Eye (tissue), 1 donor: ENCODE measurements around the gene GPC5.

Experiments used
- DNase-seq: peaks from one replicate; pipeline ENCODE4 v3.0.0-alpha.2; 2015

Gene GPC5

DNA sequence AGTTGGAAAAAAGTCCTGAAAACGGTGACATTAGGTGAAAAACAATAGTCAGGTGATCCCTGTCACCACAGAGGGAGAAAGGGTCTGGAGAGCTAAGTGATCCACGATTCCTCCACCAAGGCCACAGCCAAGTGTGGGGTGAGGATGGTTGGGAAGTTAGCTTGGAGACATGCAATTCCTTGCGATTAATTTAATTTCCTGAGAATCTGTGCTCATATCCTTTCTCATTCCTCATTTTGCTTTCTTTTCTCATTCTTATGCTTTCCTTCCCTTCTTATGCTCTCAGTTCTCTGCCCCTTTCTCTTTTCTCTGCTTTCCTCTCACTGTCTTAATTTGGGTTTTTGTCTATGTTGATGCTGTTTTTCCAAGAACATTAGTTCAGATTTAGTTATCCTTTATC lies 68.8 kb downstream of the GPC5 start:
- DNase-seq = no peak

DNA sequence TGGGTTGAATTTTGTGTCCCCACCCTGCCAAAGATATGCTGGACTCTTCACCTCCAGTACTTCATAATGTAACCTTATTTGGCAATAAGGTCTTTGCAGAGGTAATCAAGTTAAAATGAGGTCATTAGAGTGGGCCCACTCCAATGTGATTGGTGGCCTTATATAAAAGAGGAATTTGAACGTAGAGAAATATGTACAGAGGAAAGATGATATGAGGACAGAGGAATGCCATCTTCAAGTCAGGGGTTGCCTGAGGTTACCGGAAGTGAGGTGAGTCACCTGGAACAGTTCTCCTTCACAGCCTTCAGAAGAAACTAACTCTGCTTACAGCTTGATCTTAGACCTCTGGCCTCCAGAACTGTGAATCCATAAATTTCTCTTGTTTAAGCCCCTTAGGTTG lies 69.9 kb downstream of the GPC5 start:
- DNase-seq = no peak

DNA sequence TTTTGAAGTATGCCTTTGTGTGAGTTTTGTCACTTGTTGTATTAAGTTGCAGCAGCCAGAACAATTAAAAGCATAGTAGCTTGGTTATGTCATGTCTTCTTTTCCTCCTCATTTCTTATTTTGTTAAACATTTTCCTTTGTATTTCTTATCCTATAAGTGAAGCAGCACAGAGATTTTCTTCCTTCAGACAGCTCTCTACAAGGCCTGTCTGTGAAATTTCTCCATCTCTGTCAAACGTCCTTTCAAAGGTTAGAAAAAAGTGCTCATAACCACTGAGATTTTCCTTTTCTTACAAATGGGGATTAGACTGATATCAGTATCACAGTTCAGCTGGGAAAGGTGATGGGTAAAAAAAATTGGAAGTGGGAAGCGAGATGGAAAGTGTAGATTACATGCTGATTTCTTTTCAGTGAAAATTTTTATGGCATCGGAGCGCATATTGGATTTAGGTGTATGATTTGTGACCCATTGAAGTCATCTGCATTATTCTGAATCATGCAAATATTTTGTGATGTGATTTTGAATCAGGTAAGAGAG lies 71.7 kb downstream of the GPC5 start:
- DNase-seq = no peak

DNA sequence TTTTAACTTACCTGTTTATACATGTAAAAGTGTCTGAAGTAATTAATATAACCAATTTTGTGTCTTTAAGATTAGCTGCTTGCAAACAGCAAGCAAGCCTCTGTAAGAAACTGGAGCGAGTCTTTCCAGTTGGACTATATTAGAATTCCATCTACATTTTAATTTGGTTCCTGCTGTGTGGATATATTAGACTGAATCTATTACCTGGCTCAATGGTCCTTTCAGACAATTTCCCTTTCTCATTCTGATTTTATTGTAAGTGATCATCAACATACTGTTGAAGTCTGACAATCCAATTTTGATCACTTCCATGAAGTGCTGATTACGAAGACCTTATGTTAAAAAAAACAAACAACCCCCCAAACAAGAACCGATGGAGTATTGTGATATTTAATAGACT lies 72.3 kb downstream of the GPC5 start:
- DNase-seq = no peak

DNA sequence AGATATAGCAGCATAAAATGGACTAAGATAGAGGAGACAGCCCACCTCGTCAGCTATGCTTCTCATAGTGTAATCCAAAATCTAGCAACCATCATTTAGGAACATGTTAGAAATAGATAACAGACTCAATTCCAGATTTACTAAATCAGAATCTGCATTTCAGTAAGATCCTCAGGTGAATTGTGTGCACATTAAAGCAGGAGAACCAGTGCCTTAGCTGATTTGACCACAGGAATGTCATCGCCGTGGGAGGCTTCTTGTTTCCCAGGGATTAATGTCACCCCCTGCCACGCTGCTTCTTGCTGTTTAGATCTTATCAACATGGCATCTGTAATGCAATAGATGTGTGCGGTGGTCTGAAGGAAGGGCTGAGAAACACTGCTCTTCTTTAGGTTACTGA lies 84.0 kb downstream of the GPC5 start:
- peak; percentile 57 for DNase-seq

DNA sequence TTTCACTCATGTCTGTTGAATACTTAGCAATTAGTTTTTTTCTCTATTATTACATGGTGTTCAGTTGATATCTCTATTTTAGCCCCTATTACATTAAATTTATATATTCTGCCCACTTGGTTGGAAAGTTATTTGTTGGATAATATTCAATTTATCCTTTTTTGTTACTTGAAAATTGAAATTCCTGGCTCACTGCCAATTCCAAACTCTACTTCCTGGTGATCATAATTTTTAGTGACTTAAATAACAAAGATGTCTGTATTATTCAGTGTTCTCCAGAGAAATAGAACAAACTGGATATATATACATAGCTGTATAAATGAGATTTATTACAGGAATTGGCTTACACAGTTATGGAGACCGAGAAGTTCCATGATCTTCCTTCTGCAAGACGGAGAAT lies 93.6 kb downstream of the GPC5 start:
- no peak for DNase-seq

DNA sequence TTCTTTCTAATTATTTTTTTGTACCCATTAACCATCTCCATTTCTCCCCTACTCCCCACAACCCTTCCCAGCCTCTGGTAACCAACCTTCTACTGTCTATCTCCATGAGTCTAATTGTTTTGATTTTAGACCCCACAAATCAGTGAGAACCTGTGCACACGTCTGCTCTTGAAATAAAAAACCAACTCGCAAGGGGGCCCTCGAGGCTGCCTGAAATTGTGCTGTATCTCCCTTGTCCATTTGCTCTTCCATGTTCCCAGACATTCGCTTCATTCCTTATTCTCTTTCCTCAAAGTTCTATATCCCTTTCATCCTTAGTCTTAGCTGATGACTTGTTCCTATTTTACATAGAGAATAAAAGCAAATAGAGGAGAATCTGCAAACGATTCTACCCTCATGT lies 95.0 kb downstream of the GPC5 start:
- no peak for DNase-seq

DNA sequence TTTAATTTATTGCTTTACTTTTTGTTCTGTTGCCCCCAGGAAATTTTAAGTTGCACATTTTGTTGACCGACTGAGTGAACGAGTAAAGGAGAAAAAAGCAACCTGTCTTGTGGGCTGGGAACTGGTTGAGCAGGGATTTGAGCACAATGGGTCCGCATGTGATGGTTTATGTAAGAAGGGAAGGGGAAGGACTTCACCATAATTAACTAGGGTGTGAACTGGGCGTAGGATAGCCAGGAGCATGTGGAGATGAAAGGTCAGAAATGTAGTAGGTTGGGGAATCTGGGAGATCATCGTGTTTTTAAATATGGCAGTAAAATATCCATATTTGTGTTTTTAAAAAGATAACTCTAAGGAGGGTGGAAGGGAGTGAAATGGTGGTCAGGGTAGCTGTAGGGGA lies 99.9 kb downstream of the GPC5 start:
- no peak for DNase-seq

DNA sequence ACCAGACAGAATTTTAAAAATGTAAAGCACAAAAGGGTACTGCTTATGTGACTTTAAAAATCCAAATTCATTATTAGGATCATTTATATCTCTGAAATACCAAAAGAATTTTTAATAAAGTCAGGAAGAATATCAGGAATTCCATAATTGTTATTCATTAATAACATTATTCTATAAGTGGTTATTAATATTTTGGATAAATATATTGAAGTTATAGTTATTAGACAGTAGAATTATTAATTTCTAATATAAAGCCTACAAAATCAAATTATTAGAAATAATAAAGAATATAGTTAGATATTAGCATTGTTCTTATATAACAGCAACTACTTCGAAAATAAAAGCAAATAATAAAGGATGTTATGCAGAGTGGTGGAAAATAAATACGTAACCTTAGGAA lies 105.8 kb downstream of the GPC5 start:
- DNase-seq = no peak

DNA sequence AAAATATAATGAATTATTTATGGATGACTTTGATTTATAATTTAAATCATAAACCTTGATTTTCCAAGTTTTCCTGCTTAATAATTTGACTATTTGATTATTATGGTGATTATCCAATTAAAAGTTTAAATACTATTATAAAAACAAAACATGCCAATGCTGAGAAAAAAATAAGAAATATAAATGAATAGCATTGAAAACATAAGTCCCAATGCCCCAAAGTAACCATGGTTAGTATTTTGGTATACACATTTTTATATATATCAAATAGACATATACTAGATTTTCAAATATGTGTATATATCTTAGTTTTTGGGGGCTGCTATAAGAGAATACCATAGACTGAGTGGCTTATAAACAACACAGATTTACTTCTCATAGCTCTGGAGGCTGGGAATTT lies 108.3 kb downstream of the GPC5 start:
- DNase-seq = no peak

DNA sequence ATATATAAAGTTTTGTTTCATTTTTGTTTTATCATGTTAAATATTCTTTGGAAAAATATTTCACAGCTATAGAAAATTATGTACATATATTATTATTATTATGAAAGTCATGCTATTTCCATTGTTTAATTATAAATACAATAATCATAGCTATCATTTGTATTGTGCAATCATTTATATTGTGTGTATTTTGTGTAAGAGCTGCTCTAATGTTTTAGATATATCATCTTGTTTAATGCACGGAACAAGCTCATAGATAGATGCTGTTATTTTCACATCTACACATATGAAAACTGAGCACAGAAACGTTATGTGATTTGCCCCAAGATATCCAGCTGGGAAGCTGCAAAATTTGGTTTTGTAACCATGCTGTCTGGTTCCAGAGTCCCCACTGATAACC lies 111.6 kb downstream of the GPC5 start:
- DNase-seq = no peak

DNA sequence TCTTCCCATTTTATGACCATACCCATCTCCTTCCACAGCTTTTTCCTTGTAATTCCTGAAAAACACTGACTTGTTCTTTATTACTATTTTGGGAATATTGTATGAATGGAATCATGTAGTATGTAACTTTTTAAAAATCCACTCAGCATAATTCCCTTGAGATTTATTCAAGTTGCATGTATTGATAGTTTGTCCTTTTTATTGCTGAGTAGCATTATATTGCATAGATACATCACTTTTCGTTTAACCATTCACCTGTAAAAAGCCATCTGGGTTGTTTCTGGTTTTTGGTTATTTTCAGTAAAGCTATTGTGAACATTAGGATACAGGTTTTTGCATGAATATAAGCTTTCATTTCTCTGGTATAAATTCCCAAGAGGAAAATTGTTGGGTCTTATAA lies 115.4 kb downstream of the GPC5 start:
- no peak for DNase-seq

DNA sequence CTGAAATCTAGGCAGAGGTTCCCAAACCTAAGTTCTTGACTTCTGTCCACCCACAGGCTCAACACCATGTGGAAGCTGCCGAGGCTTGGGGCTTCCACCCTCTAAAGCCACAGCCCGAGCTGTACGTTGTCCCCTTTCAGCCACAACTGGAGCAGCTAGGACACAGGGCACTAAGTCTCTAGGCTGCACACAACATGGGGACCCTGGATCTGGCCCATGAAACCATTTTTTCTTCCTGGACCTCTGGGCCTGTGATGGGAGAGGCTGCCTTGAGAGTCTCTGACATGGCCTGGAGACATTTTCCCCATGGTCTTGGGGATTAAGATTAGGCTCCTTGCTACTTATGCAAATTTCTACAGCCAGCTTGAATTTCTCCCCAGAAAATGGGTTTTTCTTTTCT lies 118.4 kb downstream of the GPC5 start:
- no peak for DNase-seq

DNA sequence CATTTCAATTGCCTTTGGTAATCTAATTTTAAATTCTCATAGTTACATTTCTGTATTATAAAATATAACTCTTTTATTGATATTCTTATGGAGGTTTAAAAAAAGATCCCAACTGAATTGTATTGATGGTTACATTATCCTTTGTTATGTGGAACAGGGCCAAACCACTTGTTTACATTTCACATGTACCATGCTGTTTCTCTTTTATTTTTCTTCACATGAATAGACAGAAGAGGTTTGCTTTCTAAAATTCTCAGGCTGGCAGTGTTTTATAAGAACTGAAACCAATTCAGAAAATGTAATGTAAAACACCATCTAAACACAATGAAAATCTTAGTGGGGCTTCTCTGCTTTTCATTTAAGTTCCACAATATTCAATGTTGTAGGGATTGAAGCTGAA lies 122.5 kb downstream of the GPC5 start:
- DNase-seq = peak; percentile 14

DNA sequence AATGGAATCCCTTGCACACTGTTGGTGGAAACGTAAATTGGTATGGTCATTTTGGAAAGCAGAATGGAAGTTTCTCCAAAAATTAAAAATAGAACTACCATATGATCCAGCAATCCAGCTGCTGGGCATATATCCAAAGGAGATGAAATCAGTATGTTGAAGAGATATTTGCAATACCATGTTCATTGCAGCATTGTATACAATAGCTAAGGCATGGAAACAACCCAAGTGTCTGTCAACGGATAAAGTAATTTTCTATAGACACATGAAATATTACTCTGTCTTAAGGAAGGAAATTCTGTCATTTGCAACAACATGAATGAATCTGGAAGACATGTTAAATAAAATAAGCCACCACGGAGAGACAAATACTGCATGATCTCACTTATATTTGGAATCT lies 124.7 kb downstream of the GPC5 start:
- no peak for DNase-seq

DNA sequence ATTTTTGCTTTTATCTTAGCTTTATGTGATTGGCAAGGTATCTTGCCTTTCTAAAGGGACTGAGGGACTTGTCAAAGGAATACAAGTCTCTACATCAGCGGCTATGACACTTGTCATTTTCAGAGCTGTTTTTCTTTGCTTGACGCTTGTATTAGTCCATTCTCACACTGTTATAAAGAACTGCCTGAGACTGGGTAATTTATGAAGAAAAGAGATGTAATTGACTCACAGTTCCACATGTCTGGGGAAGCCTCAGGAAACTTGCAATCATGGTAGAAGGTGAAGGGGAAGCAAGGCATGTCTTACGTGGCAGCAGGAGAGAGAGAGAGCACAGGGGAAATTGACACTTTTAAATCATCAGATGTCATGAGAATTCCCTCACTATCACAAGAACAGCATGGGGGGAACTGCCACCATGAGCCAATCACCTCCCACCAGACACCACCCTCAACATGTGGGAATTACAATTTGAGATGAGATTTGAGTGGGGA lies 128.2 kb downstream of the GPC5 start:
- no peak for DNase-seq

DNA sequence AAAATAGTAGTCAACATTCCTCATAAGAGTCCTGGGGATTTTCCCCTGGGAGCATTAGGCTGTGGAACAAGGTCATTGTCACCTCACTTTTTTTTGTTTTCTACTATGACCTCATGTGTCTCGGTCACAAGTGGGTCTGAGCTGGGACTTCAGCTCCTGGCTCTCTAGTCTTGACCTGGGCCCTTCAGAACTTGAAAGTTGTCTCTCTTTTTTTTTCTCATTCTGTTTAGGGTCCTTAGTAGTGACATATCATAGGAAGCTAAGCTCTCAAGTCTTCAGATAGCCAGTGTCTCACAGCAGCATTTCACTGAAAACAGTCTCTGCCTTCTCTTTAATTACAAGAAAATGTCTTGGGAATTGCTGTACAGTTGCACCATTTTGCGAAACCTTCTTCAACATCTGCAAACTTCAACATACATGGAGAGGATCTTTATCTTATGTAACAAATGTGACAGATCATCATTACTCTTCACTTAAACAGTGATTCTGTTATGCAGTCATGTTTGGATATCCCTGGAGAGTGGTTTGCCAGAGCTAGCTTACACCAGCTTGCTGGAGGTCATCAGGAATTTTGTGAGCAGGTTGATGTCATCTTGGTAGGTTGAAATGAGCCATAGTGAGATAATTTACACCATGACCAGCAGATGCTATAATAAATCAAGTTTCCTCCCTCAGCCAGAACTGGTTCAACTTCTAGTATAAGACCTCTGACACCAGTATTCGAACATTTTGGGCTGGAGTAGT lies 131.5 kb downstream of the GPC5 start:
- no peak for DNase-seq

DNA sequence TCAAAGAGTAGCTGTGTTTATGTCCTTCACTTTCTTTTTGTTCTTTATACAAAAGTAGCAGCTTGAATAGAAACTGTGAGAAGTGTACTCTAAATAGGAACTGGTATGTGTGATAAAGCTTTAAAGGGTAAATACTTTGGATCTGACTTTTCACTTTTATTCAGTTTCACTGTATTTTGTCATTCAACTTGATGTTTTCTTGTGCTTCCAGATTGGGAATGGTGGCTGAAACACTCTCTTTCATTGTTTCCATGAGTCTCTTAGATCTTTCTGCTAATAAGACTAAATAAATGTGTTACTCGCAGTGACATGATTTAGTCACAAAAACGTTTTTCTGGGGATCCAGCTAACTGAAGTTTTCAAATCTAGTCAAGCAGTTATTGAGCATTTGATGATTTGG lies 133.2 kb downstream of the GPC5 start:
- DNase-seq = no peak

DNA sequence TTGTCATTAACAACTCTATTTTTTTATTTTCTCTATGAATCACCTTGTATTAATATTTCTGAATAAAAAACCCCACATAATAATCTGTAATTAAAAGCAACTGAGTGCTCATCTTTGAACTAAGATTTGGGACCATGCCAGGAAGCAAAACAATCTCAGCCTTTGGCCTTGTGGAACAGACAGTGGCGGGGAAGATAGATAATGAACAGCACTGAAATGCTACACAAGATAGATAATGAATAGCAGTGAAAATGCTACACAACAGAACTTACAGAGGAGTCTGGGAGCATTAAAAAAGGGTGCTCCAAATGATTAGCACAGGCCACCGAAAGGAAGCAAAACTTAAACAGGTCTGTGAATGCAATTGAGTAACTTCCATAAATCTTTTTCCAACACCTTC lies 134.9 kb downstream of the GPC5 start:
- no peak for DNase-seq

DNA sequence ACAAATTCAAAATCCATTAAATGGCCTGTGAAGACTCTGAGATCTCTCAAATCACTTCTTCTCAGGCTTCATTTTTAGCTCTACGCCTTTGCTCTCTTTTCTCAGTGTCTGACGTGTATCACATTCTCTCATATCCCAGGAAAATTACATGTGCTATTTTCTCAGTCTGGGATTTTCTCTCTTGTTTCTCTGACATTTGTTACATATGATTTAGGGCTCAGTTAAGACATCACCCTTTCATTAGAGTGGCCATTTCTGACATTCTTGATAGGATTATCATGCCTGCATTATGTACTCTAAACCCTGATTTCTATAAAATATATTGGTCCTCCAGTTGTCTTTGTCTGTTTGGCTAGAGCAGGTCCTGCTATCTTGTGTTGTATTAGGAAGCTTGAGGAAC lies 136.6 kb downstream of the GPC5 start:
- DNase-seq = no peak

DNA sequence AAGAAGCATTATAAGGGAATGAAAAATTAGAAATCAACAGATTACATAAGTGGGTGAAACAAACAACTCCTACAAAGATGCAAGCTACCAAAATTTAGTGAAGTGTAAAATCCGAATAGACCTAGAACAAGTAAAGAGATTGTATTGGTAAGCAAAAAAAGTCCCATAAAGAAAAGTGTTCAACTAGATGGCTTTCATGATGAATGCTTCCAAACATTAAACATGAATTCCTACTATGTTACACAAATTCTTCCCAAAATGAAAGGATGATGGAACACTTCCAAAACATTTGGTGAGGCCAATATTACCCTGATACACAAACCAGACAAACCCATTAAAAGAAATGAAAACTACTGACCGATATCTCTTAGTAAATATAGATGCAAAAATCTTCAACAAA lies 139.0 kb downstream of the GPC5 start:
- no peak for DNase-seq

DNA sequence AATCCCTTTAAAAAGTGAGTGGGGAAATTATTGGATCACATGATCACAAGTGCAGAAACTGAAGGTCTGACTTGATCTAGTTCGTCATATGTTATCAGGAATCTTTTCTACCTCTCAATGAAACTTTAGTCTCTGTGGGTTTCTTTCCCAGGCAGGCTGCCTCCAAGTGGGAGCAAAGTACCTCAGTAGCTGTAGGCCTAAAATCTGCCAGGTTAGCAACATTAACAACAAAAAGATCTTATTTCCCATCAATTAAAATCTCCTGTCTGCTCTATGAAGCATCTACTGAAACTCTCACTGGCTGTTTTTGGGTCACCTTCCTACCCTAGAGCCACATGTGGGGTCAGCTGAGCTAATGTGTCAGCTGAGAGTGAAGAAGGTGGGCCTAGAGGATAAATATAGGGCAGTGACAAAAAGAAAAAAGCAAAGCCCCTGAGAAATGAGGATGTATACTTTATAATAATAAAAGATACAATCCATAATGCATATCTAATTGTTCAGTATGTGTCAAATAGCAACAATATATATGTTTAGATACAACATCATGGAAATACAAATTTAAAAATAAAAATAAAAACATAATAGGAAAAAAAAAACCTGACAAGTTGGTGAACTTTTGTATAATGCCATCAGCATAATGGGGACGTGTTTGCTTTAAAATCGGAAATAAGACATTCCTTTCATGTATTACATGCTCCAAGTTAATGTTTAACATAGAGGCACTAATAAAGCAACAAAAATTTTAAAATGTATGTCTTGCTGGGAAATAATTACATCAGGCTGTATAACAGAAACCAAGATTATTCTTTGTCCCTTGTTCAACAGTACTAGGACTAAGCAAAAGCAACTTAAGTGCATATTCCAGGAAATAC lies 141.1 kb downstream of the GPC5 start:
- DNase-seq = no peak

DNA sequence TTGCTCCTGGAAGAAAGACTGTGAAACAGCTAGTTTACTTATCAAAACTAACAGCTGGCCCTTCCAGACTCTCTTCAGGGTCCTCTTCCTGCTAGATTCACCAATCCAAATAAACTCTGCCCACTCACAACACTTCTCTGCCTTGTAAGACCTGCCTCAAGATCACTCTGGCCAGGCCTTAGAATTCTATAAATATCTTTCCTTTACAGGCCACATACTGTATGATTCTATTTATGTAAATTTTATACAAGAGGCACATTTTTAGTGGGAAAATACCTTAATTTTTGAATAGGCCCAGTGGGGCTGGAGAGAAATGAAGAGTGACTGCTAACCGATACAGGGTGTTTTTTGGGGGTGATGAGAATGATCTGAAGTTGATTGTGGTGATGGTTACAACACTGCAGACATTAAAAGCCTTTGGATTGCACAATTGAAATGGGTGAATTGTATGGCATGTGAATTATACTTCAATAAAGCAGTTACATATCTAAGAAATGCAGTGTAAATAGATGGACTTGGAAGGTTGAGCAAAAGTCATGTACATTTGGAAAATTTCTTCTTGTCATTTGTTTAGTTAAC lies 141.8 kb downstream of the GPC5 start:
- no peak for DNase-seq

DNA sequence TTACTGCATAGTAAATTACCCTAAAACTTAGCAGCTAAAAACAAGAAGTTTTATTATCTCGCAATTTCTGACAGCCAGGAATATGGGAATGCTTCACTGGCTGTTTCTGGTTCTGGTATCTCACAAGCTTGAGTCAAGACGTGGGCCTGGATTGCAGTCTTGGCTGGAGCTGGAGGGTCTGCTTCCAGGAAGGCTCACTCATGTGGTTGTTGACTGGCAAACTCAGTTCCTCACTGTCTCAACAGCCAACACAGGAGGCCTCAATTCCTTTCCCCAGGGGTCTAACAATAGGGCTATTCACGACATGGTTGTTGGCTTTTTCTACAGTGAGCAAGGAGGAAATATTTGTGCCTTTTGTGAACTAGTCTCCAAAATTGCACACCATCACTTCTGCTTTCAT lies 146.3 kb downstream of the GPC5 start:
- DNase-seq = no peak
